ENCODE measurements around the gene PRPF39. TPM values are rescaled to one million over a fixed set of nuclear protein-coding genes. Genes with fewer than 3 reads are reported as not detected.

The PRPF39 gene
- total and polyA plus RNA-seq, 2 of the 13 experiments (the other 11 are each of a cell fraction or from before 2014, with no cell fraction given): 44.2 to 65.0 TPM

DNA sequence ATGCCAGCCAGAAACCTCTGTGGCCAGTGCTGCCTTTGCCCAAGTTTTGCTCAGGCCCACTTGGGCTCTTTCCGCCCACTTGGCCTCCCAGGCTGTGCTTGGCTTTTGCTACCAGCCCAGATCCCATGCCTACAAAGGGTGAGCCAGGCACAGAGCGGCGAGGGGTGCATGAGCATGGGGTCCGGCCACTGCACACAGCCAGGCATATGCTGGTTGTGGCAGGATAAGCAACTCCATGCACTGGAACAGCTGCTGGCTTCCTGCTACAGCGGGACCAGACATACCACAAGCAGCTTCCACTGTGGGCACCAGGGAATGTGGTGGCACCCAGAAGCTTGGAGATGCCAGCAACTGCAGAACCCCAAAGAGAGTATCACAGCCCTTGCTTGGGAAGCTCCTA lies 45.7 kb upstream of the PRPF39 start (continued):
- TF ChIP-seq, protein P1, sequence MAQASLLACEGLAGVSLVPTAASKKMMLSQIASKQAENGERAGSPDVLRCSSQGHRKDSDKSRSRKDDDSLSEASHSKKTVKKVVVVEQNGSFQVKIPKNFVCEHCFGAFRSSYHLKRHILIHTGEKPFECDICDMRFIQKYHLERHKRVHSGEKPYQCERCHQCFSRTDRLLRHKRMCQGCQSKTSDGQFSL (CRISPR knock-in tag; IDR thresholded peaks at IDR 0.05): no peak

DNA sequence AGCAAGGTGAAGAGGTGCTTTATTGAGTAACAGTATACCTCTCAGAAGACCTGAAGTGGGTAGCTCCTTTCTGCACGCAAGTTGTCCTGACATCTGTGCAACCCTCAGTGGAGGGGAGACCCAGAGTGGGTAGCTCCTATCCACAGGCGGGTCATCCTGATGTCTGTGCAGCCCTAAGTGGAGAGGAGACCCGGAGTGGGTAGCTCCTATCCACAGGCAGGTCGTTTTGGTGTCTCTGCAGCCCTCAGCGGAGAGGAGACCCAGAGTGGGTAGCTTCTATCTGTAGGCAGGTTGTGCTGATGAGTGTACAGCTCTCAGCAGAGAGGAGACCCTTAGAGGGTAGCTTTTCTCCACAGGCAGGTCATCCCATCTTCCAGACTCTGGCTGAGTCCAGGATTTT lies 45.1 kb upstream of the PRPF39 start:
- intact Hi-C loops (cut with micrococcal nuclease; ENCODE audit: unreplicated experiment): no loop called here
- in situ Hi-C loops (cut with HindIII; ENCODE audit: extremely low pct_ligation_motif_present, low pct_unique_long_range_greater_than_20kb): no loop called here
- ChIA-PET POLR2A (no interaction called here), CTCF (ENCODE audit: low intra/inter-chr PET ratio, low total read pairs) (no interaction called here)
- no TSS peak for BruUV-seq (replicated peaks)
- Histone ChIP-seq H2AFZ (ENCODE audit: low read length) (no peak overlapping the region), H3K36me3 (replicated peaks in 1 of 2; ENCODE audit: control insufficient read depth in 1 of 2, insufficient read depth in 2 of 2, low read length in 2 of 2) (peaks cover 8 to 9% of the 10 kb centered on the region in 2 experiments; a peak in 4 of 5 replicates), H3K9ac (ENCODE audit: insufficient read depth, low read depth, low read length) (no peak overlapping the region), H3K4me3 (replicated peaks in 1 of 3; ENCODE audit: insufficient read depth in 1 of 3, low read depth in 2 of 3, low read length in 3 of 3) (no peak overlapping the region), H3K27me3 (ENCODE audit: control insufficient read depth in 1 of 2, insufficient read depth in 2 of 2, low read length in 2 of 2) (no peaks in the 10 kb centered on the region; a peak in 1 of 5 replicates), H3K79me2 (ENCODE audit: insufficient read depth, low read length) (no peaks in the 10 kb centered on the region), H3K9me3 (ENCODE audit: low read length) (peaks cover 5% of the 10 kb centered on the region; the same call in 1 of the 2 replicates), H3K4me2 (ENCODE audit: low read depth, low read length) (no peak overlapping the region), H4K20me1 (ENCODE audit: insufficient read depth, low read length) (no peaks in the 10 kb centered on the region), H3K4me1 (ENCODE audit: insufficient read depth, low read length) (peaks cover 15% of the 10 kb centered on the region), H3K27ac (ENCODE audit: extremely low read length, insufficient read depth, low read length) (no peak overlapping the region)
- ATAC-seq (peak; percentile 31; the same call in 2 of the 3 replicates), FAIRE-seq (no peak), DNase-seq (ENCODE audit: low spot score) (no peak)
- WGBS (ENCODE audit: low lambda C conversion rate): 96% methylated on average over 3 of the region's 5 CpGs
- TF ChIP-seq KLF12 (CRISPR knock-in tag; IDR thresholded peaks at IDR 0.05; ENCODE audit: borderline replicate concordance) (no peak), SOX13 (IDR thresholded peaks at IDR 0.05) (no peak), SOX13 (CRISPR knock-in tag; conservative IDR thresholded peaks at IDR 0.05 in 1 of 2, IDR thresholded peaks at IDR 0.05 in 1 of 2) (no peak), ZNF616 (CRISPR knock-in tag; IDR thresholded peaks at IDR 0.05; ENCODE audit: low read depth) (no peak), HOXD1 (CRISPR knock-in tag; IDR thresholded peaks at IDR 0.05) (no peak), CCAR2 (optimal IDR thresholded peaks at IDR 0.05; ENCODE audit: low read depth, low read length) (no peak), BHLHE40 (IDR thresholded peaks at IDR 0.05; ENCODE audit: low read length) (no peak), FOXO1 (CRISPR knock-in tag; IDR thresholded peaks at IDR 0.05) (no peak), ZNF343 (CRISPR knock-in tag; IDR thresholded peaks at IDR 0.05) (no peak), ZNF563 (CRISPR knock-in tag; IDR thresholded peaks at IDR 0.05) (no peak), ZNF672 (CRISPR knock-in tag; IDR thresholded peaks at IDR 0.05) (no peak), FOXM1 (CRISPR knock-in tag; IDR thresholded peaks at IDR 0.05) (no peak), ZNF326 (CRISPR knock-in tag; IDR thresholded peaks at IDR 0.05; ENCODE audit: borderline replicate concordance) (no peak), ZNF180 (CRISPR knock-in tag; IDR thresholded peaks at IDR 0.05; ENCODE audit: borderline replicate concordance, low read depth) (no peak), KDM6A (CRISPR knock-in tag; IDR thresholded peaks at IDR 0.05; ENCODE audit: low read depth) (no peak), SMAD3 (CRISPR knock-in tag; IDR thresholded peaks at IDR 0.05) (no peak)
- TF ChIP-seq, protein P2, sequence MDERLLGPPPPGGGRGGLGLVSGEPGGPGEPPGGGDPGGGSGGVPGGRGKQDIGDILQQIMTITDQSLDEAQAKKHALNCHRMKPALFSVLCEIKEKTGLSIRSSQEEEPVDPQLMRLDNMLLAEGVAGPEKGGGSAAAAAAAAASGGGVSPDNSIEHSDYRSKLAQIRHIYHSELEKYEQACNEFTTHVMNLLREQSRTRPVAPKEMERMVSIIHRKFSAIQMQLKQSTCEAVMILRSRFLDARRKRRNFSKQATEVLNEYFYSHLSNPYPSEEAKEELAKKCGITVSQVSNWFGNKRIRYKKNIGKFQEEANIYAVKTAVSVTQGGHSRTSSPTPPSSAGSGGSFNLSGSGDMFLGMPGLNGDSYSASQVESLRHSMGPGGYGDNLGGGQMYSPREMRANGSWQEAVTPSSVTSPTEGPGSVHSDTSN (CRISPR knock-in tag; IDR thresholded peaks at IDR 0.05): no peak
- TF ChIP-seq, protein P3, sequence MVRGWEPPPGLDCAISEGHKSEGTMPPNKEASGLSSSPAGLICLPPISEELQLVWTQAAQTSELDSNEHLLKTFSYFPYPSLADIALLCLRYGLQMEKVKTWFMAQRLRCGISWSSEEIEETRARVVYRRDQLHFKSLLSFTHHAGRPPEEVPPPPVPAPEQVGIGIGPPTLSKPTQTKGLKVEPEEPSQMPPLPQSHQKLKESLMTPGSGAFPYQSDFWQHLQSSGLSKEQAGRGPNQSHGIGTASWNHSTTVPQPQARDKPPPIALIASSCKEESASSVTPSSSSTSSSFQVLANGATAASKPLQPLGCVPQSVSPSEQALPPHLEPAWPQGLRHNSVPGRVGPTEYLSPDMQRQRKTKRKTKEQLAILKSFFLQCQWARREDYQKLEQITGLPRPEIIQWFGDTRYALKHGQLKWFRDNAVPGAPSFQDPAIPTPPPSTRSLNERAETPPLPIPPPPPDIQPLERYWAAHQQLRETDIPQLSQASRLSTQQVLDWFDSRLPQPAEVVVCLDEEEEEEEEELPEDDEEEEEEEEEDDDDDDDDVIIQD (CRISPR knock-in tag; IDR thresholded peaks at IDR 0.05; ENCODE audit: low read depth): no peak
- TF ChIP-seq, protein P4, sequence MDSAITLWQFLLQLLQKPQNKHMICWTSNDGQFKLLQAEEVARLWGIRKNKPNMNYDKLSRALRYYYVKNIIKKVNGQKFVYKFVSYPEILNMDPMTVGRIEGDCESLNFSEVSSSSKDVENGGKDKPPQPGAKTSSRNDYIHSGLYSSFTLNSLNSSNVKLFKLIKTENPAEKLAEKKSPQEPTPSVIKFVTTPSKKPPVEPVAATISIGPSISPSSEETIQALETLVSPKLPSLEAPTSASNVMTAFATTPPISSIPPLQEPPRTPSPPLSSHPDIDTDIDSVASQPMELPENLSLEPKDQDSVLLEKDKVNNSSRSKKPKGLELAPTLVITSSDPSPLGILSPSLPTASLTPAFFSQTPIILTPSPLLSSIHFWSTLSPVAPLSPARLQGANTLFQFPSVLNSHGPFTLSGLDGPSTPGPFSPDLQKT (CRISPR knock-in tag; IDR thresholded peaks at IDR 0.05; ENCODE audit: borderline replicate concordance): no peak
- TF ChIP-seq, protein P5, sequence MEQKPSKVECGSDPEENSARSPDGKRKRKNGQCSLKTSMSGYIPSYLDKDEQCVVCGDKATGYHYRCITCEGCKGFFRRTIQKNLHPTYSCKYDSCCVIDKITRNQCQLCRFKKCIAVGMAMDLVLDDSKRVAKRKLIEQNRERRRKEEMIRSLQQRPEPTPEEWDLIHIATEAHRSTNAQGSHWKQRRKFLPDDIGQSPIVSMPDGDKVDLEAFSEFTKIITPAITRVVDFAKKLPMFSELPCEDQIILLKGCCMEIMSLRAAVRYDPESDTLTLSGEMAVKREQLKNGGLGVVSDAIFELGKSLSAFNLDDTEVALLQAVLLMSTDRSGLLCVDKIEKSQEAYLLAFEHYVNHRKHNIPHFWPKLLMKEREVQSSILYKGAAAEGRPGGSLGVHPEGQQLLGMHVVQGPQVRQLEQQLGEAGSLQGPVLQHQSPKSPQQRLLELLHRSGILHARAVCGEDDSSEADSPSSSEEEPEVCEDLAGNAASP (CRISPR knock-in tag; IDR thresholded peaks at IDR 0.05; ENCODE audit: borderline replicate concordance): no peak

Measured in HepG2 (cell line).